ENCODE results near the gene MYCL.
"Not testable (repeated sequence)": the region's sequence is repeated elsewhere in the genome, so short reads cannot be mapped to it uniquely, and the experiment has no call there.

Gene MYCL

GRCh38 chr1:39915499-39916129, 13.9 kb upstream of the MYCL start:
- DNase-seq, result no peak

DNA sequence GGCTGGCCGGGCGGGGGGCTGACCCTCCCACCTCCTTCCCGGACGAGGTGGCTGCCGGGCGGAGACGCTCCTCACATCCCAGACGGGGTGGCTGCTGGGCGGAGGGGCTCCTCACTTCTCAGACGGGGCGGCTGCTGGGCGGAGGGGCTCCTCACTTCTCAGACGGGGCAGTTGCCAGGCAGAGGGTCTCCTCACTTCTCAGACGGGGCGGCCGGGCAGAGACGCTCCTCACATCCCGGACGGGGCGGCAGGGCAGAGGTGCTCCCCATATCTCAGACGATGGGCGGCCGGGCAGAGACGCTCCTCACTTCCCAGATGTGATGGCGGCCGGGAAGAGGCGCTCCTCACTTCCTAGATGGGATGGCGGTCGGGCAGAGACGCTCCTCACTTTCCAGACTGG, 11.4 kb upstream of the MYCL start:
- DNase-seq, result not testable (repeated sequence)

- no peak for DNase-seq
These were observed 8.5 kb upstream of the MYCL start for GRCh38 chr1:39910263-39910662.

GRCh38 chr1:39908534-39908933, 6.8 kb upstream of the MYCL start:
- DNase-seq, result no peak

DNA sequence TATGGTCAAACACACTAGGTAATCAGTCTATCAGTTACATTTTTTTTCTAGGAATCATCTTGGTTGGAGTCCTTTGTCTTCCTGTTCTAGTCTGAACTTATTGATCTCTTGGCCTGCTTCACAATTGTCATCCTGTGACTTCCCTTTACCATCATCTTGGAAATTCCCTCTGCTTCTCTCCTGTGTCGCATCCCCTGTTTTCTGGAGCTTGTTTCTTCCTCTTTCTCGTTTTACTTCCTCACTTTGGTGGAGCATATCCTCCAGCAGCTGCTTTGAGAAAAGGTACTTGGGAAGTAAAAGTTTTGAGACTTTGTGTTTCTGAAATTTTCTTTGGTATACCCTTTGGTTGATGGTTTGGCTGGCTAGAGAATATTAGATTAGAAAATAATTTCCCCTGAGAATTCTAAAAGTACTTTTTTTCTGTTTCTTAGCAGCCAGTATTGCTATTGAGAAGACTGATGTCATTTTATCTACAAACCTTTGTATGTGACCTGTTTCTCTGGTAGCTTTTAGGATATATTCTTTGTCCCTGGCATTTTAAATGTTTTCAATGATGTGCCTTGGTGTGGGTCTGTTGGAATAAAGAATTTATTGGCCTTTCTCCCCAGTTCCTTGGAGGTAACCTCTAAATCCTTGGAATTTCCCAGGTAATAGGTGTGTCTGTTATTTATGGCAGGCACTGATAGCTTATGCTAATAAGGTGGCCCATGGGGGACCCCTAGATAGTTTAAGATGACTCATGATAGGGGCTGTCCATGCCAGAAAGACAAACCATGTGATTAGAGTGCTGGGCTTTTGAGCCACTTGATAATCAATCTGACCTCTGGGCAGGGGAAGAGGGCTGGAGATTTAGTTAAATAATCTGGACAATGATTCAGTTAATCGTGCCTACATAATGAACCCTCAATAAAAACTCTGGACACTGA, 6.1 kb upstream of the MYCL start:
- DNase-seq, result no peak

DNA sequence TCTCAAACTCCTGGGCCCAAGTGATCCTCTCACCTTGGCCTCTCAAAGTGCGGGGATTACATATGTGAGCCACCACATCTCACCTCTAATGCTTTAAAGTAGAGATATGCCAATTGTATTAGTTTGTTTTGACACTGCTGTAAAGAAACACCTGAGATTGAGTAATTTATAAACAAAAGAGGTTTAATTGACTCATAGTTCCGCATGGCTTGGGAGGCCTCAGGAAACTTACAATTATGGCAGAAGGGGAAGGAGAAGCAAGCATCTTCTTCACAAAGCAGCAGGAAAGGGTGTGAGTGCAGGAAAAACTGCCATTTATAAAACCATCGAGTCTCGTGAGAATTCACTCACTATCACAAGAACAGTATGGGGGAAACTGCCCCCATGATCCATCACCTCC, 3.5 kb upstream of the MYCL start:
- DNase-seq, result no peak

DNA sequence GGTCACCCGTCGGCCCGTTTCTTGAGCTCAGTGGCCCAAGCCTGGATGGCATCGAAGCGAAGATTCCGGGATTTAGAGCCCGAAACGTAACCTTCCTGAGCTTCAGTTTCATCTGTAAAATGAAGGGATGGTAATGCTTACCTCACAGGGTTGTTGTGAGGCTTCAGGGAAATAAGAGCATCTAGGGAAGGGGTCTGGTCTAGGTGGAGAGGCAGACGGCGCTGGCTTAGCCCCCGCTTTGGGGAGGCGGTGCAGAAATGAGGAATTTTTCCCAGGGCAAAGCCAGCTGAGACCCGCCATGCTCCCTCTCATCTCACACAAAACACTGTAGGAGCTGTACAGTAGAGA, 717 bp upstream of the MYCL start:
- no peak for DNase-seq

DNA sequence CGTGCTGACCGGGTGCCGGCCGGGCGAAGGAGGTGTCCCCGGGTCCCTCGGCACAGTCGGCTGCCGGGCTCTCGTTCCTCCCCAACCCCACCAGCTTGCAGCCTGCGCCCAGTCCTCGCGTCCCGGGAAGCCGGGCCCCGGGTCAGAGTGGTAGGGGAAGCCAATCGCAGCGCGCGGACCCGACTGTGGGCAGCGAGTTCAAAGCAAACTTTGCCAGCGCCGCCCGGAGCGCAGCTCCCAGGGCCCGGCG, 328 bp downstream of the MYCL start:
- DNase-seq, result peak in 2 of 5 donors; percentile 6 to 12

GRCh38 chr1:39900662-39901463, 854 bp downstream of the MYCL start:
- DNase-seq, result peak in 1 of 5 donors; percentile 8

- no peak for DNase-seq
These were observed 1.8 kb downstream of the MYCL start for GRCh38 chr1:39899611-39900538.

DNA sequence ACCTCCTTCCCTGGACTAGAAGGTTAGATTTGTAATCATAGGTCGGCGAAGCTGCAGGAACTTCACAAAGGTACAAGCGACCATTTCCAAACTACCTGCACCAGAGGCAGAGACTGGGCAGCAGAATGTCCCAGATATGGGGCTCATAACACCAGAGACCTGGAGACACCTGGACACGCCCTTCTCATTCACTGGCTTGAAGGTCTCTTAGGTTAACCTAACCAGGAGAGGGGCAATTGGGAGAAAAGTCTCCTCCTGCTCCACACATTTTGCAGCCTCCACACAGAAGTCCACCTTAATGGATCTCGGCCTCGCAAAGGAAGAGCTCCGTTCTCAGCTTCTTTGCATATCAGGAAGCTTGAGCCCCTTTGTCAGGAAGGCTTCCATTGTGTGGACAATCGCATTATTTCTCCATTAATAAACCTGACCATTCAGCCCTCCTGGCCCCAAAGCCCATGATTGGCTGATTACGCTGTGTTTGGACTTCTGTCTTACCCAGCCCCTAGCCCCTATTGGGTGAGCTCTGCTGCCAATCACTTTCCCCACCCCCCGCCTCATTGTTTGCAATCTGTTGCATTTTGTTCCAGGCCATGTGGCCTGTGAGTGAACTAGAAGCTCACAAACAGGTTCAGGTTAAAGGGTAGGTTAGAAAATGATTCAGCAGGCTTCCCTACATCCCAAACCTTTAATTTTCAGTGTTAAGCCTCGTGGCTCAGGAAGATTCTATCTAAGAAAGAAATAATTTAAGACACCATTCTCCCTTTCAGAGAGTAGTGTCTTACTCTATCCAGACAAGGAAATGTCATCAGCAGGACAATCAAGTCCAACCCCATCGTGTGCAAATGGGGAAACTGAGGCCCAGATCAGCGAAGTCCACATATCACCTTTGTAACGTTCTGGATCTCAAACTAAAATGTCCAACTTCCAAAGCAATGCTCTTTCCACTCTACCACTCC, 2.8 kb downstream of the MYCL start:
- no peak for DNase-seq

DNA sequence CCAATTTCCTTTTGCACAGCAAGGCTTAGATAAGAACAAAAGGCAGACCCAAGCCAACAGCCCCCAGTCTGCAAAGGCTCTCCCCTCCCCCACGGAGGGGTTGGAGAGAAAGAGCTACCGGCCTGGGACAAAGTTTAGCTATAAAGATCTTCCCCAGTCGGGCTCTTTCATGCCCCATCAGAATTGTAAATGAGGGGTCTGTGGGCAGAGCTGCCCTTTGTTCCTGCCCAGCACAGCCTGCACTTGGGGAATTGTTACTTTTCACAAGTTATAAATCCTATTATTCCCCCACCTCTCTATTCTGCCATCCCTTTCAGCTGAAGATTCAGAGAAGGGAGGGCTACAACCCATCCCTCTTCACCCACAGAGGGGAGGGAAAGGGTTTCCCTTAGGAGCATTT, 3.5 kb downstream of the MYCL start:
- DNase-seq, result no peak

DNA sequence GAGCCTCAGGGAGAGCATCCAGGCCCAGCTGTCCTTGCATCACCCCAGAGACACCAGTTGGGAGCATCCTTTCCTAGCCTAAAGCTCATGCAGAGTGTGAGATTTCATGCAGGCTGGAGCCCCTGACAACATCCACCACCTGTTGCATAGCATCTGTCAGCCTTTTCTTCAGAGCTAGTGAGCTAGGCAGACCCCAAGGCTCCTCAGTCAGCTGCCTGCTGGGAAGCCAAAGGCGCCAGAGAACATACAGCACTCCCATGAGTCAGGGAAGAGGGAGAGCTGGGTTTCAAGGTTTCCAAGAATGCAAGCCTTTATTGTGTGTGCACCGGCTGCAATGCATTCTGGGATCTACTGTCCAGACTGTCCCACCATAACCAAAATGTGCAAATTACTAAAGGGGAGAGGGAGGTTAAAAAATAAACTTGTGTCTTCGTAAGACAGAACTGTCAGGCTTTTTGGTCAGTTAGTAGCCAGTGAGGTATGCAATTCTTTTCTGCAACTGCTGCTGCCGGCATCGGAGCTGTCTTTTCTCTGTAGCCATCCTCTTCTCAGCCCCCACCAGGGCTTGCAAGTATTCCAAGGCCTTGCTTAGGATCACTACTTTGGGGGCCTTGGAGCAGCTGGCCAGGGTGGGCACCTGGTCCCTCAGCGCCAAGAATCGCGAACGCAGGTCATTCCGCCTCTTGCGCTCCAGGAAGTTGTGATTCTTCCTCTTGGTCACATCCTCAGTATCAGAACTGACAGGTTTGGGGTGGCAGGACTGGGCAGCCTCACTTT, 4.6 kb downstream of the MYCL start:
- DNase-seq, result no peak

DNA sequence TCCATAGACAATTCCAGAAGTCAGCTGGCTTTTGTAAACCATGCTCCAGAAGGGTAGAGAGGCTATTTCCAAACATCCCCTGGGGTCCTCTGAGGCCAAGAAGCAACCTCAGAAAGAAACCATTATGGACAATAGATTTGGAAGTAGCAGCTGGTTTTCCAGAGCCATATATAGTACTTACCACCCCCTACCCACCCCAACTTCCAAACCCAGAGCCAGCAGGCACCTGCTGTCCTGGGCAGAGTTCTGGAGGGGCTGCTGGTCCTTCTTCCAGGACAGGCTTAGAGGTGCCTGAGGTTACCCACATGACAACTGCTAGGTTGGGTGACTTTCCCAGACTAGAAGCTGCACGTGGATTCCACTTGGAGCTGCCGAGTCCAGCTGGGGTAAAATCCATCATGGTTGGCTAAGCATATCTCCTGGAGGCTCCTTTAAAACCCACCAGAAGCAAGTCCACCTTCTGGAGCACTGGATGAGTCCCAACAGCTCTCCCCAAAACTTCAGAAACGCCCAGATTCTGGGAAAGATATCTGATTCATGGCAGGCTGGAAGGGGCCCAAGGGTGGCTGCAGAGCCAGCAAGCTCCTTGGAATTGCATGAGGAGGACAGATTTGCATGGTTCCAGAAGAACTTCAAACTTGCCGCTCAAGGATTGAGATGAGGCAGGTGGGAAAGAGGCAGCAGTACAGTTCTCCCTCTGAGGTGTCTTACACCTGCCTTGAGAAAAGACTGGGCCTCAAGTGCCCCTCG, 5.8 kb downstream of the MYCL start:
- DNase-seq, result no peak

GRCh38 chr1:39894884-39895495, 6.7 kb downstream of the MYCL start:
- DNase-seq, result no peak

GRCh38 chr1:39892601-39893595, 8.8 kb downstream of the MYCL start:
- DNase-seq, result no peak

GRCh38 chr1:39890880-39891279, 10.8 kb downstream of the MYCL start:
- DNase-seq, result no peak

- no peak for DNase-seq
These were observed 11.4 kb downstream of the MYCL start for GRCh38 chr1:39890273-39890672.

Measured in T-helper 1 cell (primary cell).